ENCODE results near the gene UNC93A. TPM values are rescaled to one million over a fixed set of nuclear protein-coding genes. Genes with fewer than 3 reads are reported as not detected.
"Not testable (repeated sequence)": the region's sequence is repeated elsewhere in the genome, so short reads cannot be mapped to it uniquely, and the experiment has no call there.

The UNC93A gene
- polyA plus RNA-seq, 4 donors, result 2.7 to 33.8 (median 18.0) TPM

DNA sequence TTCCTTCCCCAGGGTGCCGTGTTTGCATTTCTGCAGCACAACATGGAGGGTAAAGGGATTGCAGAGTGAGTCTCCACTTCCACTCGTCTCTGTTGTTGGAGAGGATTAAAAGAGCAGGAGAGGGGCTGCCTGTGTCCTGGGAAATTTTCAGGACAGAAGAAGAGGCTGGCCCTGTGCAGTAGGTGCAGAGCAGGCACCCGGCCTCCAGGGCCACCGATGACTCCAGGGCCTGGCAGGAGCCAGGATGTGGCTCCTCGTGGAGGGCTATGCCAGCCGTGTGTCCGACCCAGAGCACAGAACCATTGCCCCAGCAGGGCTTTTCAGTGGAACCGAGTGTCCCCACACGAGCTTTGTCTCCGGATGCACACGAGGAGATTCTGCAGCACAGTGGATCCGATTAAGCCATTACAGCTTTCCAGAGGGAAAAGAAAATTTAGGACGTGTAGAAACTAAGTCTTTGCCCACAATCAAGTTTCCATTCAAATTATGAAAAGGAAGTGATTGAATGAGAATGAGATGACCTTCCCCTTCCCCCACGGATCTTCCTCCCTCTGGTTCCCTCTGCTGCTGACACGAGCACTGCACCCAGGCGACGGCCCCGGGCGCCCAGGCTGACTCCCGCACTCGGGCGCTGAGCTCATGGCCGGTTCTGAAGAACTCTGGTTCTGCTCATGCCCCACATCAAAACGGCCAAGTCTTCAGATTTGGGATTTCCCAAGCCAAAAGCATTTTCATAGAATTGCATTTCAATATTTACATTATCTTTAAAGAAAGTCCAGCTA lies 43.1 kb upstream of the UNC93A start:
- Histone ChIP-seq H3K27ac (ENCODE audit: low read depth in 1 of 3, low read length in 2 of 3) (no peak overlapping the region), H3K4me3 (ENCODE audit: low read depth in 1 of 3, low read length in 3 of 3) (no peak overlapping the region), H3K9me3 (ENCODE audit: control insufficient read depth in 2 of 2, insufficient read depth in 1 of 2, low read depth in 1 of 2, low read length in 1 of 2) (no peaks in the 10 kb centered on the region), H3K36me3 (ENCODE audit: control insufficient read depth in 3 of 3, insufficient read depth in 2 of 3, low read depth in 1 of 3, low read length in 3 of 3) (no peaks in the 10 kb centered on the region), H3K27me3 (ENCODE audit: control insufficient read depth in 3 of 3, insufficient read depth in 3 of 3, low read length in 3 of 3) (peaks cover 0 to 4% (median 0%) of the 10 kb centered on the region in 3 donors), H3K4me1 (ENCODE audit: control insufficient read depth in 3 of 3, insufficient read depth in 2 of 3, low read depth in 1 of 3, low read length in 2 of 3) (peaks cover 0 to under 1% (median 0%) of the 10 kb centered on the region in 3 donors)
- WGBS, 3 donors, result 78 to 88% (median 79%) methylated on average over 23 to 24 of the region's 24 CpGs
- FAIRE-seq, result no peak
- DNase-seq, result no peak

DNA sequence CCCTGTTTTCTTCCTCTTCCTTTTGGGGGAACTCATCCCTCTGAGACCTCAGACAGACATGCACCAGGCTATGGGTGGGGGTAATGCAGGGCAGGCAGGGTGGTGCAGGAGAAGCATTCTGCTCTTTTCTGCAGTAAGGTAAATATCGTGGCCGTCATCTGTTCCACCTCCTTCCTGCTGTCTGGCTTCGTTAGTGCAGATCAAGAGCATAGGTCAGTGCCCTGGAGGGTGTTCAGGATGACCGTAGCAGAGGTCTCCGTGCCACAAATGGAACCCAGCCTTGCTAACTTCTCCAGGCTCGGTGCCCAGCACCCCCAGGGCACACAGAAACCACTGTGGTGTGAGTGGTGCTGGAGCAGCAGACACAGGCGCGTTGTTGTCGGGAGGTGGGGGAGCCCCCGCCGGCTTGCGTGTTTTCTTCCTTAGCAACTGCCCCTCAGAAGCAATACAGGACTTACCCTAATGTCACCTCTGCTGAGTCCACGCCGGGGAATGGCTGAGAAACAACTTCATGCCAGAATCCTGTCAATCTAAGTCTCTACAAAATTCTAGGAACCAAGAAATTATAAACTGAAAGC lies 42.1 kb upstream of the UNC93A start:
- H3K36me3 ChIP-seq (ENCODE audit: control insufficient read depth in 3 of 3, insufficient read depth in 2 of 3, low read depth in 1 of 3, low read length in 3 of 3); H3K27ac ChIP-seq (ENCODE audit: low read depth in 1 of 3, low read length in 2 of 3); H3K27me3 ChIP-seq (ENCODE audit: control insufficient read depth in 3 of 3, insufficient read depth in 3 of 3, low read length in 3 of 3); DNase-seq; H3K4me1 ChIP-seq (ENCODE audit: control insufficient read depth in 3 of 3, insufficient read depth in 2 of 3, low read depth in 1 of 3, low read length in 2 of 3); FAIRE-seq; H3K4me3 ChIP-seq (ENCODE audit: low read depth in 1 of 3, low read length in 3 of 3); H3K9me3 ChIP-seq (ENCODE audit: control insufficient read depth in 2 of 2, insufficient read depth in 1 of 2, low read depth in 1 of 2, low read length in 1 of 2): not testable (repeated sequence)
- WGBS, 3 donors, result 78 to 93% (median 83%) methylated on average over 14 of the region's 14 CpGs

DNA sequence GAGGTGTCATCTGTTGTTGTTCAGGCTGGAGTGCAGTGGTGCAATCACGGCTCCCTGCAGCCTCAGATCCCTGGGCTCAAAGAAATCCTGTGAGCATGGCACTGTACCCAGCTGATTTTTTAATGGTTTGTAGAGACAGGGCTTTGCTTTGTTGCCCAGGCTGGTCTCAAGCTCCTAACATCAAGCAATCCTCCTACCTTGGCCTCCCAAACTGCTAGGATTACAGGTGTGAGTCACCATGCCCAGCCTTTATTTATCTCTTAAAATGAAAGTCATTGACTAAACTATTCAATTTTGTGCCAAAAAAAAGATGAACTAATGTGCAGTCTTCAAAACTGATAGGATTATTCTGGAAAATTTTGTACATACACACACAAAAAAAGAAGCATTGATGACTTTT lies 38.8 kb upstream of the UNC93A start:
- no peak overlapping the region for H3K4me3 ChIP-seq (ENCODE audit: low read depth in 1 of 3, low read length in 3 of 3)
- no peak overlapping the region for H3K27ac ChIP-seq (ENCODE audit: low read depth in 1 of 3, low read length in 2 of 3)
- H3K27me3 ChIP-seq (ENCODE audit: control insufficient read depth in 3 of 3, insufficient read depth in 3 of 3, low read length in 3 of 3), result peaks cover 0 to 4% (median 0%) of the 10 kb centered on the region in 3 donors
- FAIRE-seq (no peak), DNase-seq (no peak)
- H3K9me3 ChIP-seq (ENCODE audit: control insufficient read depth in 2 of 2, insufficient read depth in 1 of 2, low read depth in 1 of 2, low read length in 1 of 2), result peaks cover 0 to 17% of the 10 kb centered on the region in 2 donors
- no peaks in the 10 kb centered on the region for H3K4me1 ChIP-seq (ENCODE audit: control insufficient read depth in 3 of 3, insufficient read depth in 2 of 3, low read depth in 1 of 3, low read length in 2 of 3)
- 93 to 97% (median 94%) methylated on average over 1 of the region's 1 CpG for WGBS, 3 donors
- H3K36me3 ChIP-seq (ENCODE audit: control insufficient read depth in 3 of 3, insufficient read depth in 2 of 3, low read depth in 1 of 3, low read length in 3 of 3), result no peaks in the 10 kb centered on the region

DNA sequence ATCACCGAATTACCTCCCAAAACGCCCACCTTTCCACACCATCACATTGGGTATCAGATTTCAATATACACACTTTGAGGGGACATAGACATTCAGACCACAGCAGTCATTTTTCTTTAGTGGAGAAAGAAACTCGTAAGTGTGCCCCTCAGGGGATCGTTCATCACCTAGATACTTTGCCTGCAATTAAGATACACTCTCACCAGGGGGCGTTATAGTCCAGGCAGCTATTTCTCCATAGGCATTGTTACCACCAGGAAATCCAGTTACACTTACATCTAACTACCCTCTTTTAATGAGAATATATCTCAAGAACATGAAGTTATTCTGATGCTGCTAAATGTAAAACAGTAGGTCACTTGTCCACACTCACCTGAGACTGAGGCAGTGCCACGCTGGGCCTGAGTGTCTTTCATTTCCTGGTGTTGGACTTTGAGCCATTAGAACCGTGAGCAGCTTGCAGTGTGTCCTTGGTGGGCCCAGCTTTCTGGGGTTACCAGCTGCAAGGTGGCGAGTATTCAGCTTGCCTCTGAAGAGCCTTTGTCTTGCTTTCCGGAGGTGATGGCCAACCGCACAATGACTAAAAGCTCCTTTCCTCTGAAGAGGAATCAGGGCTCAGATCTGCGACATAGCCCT lies 35.1 kb upstream of the UNC93A start:
- Histone ChIP-seq H3K27me3 (ENCODE audit: control insufficient read depth in 3 of 3, insufficient read depth in 3 of 3, low read length in 3 of 3) (peaks cover 0 to 8% (median 0%) of the 10 kb centered on the region in 3 donors), H3K36me3 (ENCODE audit: control insufficient read depth in 3 of 3, insufficient read depth in 2 of 3, low read depth in 1 of 3, low read length in 3 of 3) (no peaks in the 10 kb centered on the region), H3K27ac (ENCODE audit: low read depth in 1 of 3, low read length in 2 of 3) (no peak overlapping the region), H3K9me3 (ENCODE audit: control insufficient read depth in 2 of 2, insufficient read depth in 1 of 2, low read depth in 1 of 2, low read length in 1 of 2) (peaks cover 0 to 24% of the 10 kb centered on the region in 2 donors), H3K4me1 (ENCODE audit: control insufficient read depth in 3 of 3, insufficient read depth in 2 of 3, low read depth in 1 of 3, low read length in 2 of 3) (no peaks in the 10 kb centered on the region), H3K4me3 (ENCODE audit: low read depth in 1 of 3, low read length in 3 of 3) (no peak overlapping the region)
- DNase-seq, result no peak
- 86 to 87% (median 86%) methylated on average over 11 of the region's 11 CpGs for WGBS, 3 donors
- FAIRE-seq, result no peak

DNA sequence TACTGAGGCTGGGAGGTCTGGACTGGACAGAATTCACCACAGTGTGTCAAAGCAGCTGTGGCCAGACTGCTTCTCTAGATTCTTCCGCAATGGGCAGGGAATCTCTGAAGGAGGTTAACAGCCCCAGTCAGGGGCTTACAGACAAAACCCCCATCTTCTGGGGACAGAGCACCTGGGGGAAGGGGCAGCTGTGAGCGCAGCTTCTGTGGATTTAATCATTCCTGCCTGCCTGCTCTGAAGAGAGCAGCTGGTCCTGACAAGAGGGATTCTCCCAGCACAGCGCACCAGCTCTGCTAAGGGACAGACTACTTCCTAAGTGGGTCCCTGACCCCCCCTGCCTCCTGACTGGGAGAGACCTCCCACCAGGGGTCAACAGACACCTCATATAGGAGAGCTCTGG lies 32.5 kb upstream of the UNC93A start:
- no peak for FAIRE-seq
- H3K4me1 ChIP-seq (ENCODE audit: control insufficient read depth in 3 of 3, insufficient read depth in 2 of 3, low read depth in 1 of 3, low read length in 2 of 3), result no peaks in the 10 kb centered on the region
- 88 to 93% (median 90%) methylated on average over 3 of the region's 3 CpGs for WGBS, 3 donors
- no peak overlapping the region for H3K27ac ChIP-seq (ENCODE audit: low read depth in 1 of 3, low read length in 2 of 3)
- no peaks in the 10 kb centered on the region for H3K36me3 ChIP-seq (ENCODE audit: control insufficient read depth in 3 of 3, insufficient read depth in 2 of 3, low read depth in 1 of 3, low read length in 3 of 3)
- DNase-seq, result no peak
- H3K27me3 ChIP-seq (ENCODE audit: control insufficient read depth in 3 of 3, insufficient read depth in 3 of 3, low read length in 3 of 3), result peaks cover 0 to 5% (median 0%) of the 10 kb centered on the region in 3 donors
- H3K4me3 ChIP-seq (ENCODE audit: low read depth in 1 of 3, low read length in 3 of 3), result no peak overlapping the region
- H3K9me3 ChIP-seq (ENCODE audit: control insufficient read depth in 2 of 2, insufficient read depth in 1 of 2, low read depth in 1 of 2, low read length in 1 of 2), result peaks cover 0 to 23% of the 10 kb centered on the region in 2 donors

DNA sequence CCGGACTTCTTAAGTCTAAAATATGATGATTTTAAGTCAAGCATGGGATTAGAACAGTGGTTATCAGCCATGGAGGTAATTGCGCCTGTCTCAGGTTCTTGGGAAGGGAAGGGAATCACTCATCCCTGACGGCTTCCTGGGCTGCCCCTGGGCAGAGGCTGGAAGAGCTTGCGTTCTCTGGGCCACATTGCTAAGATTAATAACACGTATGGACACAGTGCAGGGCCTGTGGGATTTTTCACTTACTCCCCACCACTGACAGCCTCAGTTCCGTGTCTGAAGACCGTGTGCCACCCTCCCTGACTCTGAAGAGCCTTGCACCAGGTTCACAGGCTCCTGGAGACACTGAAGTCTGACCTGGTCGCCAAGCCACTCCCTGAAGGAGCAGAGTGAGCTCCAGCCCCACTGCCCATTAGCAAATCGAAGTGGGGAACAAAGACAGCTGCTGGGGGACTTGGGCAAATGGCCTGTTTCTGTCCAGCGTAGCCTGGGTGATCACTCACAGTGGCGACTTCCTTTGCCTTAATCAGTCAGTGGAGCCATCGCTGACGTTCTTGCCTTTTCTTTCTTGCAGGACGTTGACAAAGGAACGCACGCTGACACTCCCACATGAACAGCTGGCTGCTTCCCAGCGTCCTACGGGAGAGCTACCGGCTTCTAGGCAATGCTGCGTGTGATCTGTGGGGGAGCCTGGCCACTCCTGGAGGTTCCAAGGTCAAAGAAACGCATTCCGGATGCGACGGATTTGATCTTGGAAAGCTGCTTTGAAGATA lies 24.9 kb upstream of the UNC93A start:
- Histone ChIP-seq H3K4me3 (ENCODE audit: low read depth in 1 of 3, low read length in 3 of 3) (peak overlapping the region in 1 of 3 donors; percentile 13), H3K4me1 (ENCODE audit: control insufficient read depth in 3 of 3, insufficient read depth in 2 of 3, low read depth in 1 of 3, low read length in 2 of 3) (peaks cover 0 to 43% (median 19%) of the 10 kb centered on the region in 3 donors), H3K27ac (ENCODE audit: low read depth in 1 of 3, low read length in 2 of 3) (peak overlapping the region in 1 of 3 donors; percentile 98)
- not testable (repeated sequence) for H3K36me3 ChIP-seq (ENCODE audit: control insufficient read depth in 3 of 3, insufficient read depth in 2 of 3, low read depth in 1 of 3, low read length in 3 of 3); H3K9me3 ChIP-seq (ENCODE audit: control insufficient read depth in 2 of 2, insufficient read depth in 1 of 2, low read depth in 1 of 2, low read length in 1 of 2); H3K27me3 ChIP-seq (ENCODE audit: control insufficient read depth in 3 of 3, insufficient read depth in 3 of 3, low read length in 3 of 3); FAIRE-seq
- DNase-seq, result peak; percentile 64 to 68
- WGBS, 3 donors, result 17 to 27% (median 24%) methylated on average over 12 to 17 of the region's 24 CpGs

GRCh38 chr6:167266830-167267555 lies 24.1 kb upstream of the UNC93A start:
- Histone ChIP-seq H3K27me3 (ENCODE audit: control insufficient read depth in 3 of 3, insufficient read depth in 3 of 3, low read length in 3 of 3) (no peaks in the 10 kb centered on the region), H3K4me3 (ENCODE audit: low read depth in 1 of 3, low read length in 3 of 3) (no peak overlapping the region), H3K4me1 (ENCODE audit: control insufficient read depth in 3 of 3, insufficient read depth in 2 of 3, low read depth in 1 of 3, low read length in 2 of 3) (peaks cover 1 to 50% (median 24%) of the 10 kb centered on the region in 3 donors), H3K36me3 (ENCODE audit: control insufficient read depth in 3 of 3, insufficient read depth in 2 of 3, low read depth in 1 of 3, low read length in 3 of 3) (no peaks in the 10 kb centered on the region), H3K9me3 (ENCODE audit: control insufficient read depth in 2 of 2, insufficient read depth in 1 of 2, low read depth in 1 of 2, low read length in 1 of 2) (no peaks in the 10 kb centered on the region), H3K27ac (ENCODE audit: low read depth in 1 of 3, low read length in 2 of 3) (peak overlapping the region; percentile 22 to 98 (median 63))
- peak in 1 of 2 donors; percentile 60 for DNase-seq
- 69 to 82% (median 74%) methylated on average over 20 of the region's 21 CpGs for WGBS, 3 donors
- no peak for FAIRE-seq
